Osteocyte (in vitro differentiated cells): Measurements from ENCODE around the gene TMEM214. TPM values are rescaled to one million over a fixed set of nuclear protein-coding genes. Genes with fewer than 3 reads are reported as not detected.
A peak's percentile ranks its signal among the peaks of the same experiment; 100 is the strongest.

Source experiments
- DNase-seq: peaks from one replicate; pipeline ENCODE4 v3.0.0; 2021; ENCODE audit warnings: mixed read lengths; ENCODE audit not compliant: unreplicated experiment; ENCODE audit errors: extremely low spot score
- H3K27ac Mint-ChIP-seq: one replicate; pipeline ENCODE4 v1.8.0; 2021; ENCODE audit warnings: mild to moderate bottlenecking, mixed read lengths; ENCODE audit not compliant: unreplicated experiment
- H3K27me3 Mint-ChIP-seq: one replicate; pipeline ENCODE4 v1.8.0; 2021; ENCODE audit warnings: mixed read lengths; ENCODE audit not compliant: unreplicated experiment
- H3K36me3 Mint-ChIP-seq: one replicate; pipeline ENCODE4 v1.8.0; 2021; ENCODE audit warnings: mixed read lengths; ENCODE audit not compliant: unreplicated experiment
- H3K4me1 Mint-ChIP-seq: one replicate; pipeline ENCODE4 v1.8.0; 2021; ENCODE audit warnings: mixed read lengths; ENCODE audit not compliant: unreplicated experiment
- H3K4me3 Mint-ChIP-seq: one replicate; pipeline ENCODE4 v1.8.0; 2021; ENCODE audit warnings: mild to moderate bottlenecking, moderate library complexity, mixed read lengths; ENCODE audit not compliant: unreplicated experiment
- H3K9me3 Mint-ChIP-seq: one replicate; pipeline ENCODE4 v1.8.0; 2021; ENCODE audit warnings: mixed read lengths; ENCODE audit not compliant: unreplicated experiment
- CTCF ChIP-seq: fragments of 200-600 bp; sonication (generic); IDR thresholded peaks from 2 replicates; pipeline ENCODE4 v1.5.0; 2021; ENCODE audit warnings: antibody characterized with exemption, mild to moderate bottlenecking, moderate library complexity
- long read RNA-seq: library from polyadenylated mRNA; unstranded; transcript quantifications from one replicate; pipeline ENCODE4 v2.0.0, GENCODE V29; 2021
- total RNA-seq: library from RNA; stranded (reverse); gene quantifications from 2 replicates; pipeline ENCODE4 v1.2.1, GENCODE V29; 2021

TMEM214 gene
- 116 and 118 TPM in 2 replicates for total RNA-seq
- long read RNA-seq, partial matches to known transcripts = 1 of 5 reads
- long read RNA-seq, other reads (novel, unspliced or antisense) = 3 of 5 reads

GRCh38 chr2:27032495-27033252 is at the start of gene TMEM214:
TSS of gene TMEM214 (plus strand) at chr2:27032965. CDS start at chr2:27033016, 51 bp downstream.
- Mint-ChIP-seq H3K27me3 (no peaks in the 10 kb centered on the region), H3K4me1 (peaks cover 35% of the 10 kb centered on the region), H3K36me3 (peaks cover 18% of the 10 kb centered on the region), H3K9me3 (no peaks in the 10 kb centered on the region), H3K4me3 (peak within 1 kb of the TSS; percentile 97), H3K27ac (peak within 1 kb of the TSS; percentile 94)
- peak; percentile 8 for TF ChIP-seq CTCF
- DNase-seq = peak; percentile 96

GRCh38 chr2:26983746-26984145 is 49.0 kb upstream of the TMEM214 start:
- H3K27me3 Mint-ChIP-seq = peaks cover 9% of the 10 kb centered on the region
- peaks cover 12% of the 10 kb centered on the region for H3K4me1 Mint-ChIP-seq
- no peak for TF ChIP-seq CTCF
- H3K9me3 Mint-ChIP-seq = no peaks in the 10 kb centered on the region
- H3K36me3 Mint-ChIP-seq = peaks cover 2% of the 10 kb centered on the region
- H3K27ac Mint-ChIP-seq = no peak overlapping the region
- no peak for DNase-seq
- H3K4me3 Mint-ChIP-seq = no peak overlapping the region

GRCh38 chr2:26985807-26986206 is 47.0 kb upstream of the TMEM214 start:
- peaks cover 29% of the 10 kb centered on the region for H3K4me1 Mint-ChIP-seq
- H3K27me3 Mint-ChIP-seq = no peaks in the 10 kb centered on the region
- no peak overlapping the region for H3K4me3 Mint-ChIP-seq
- DNase-seq = no peak
- no peak overlapping the region for H3K27ac Mint-ChIP-seq
- peaks cover 2% of the 10 kb centered on the region for H3K36me3 Mint-ChIP-seq
- H3K9me3 Mint-ChIP-seq = no peaks in the 10 kb centered on the region
- no peak for TF ChIP-seq CTCF

GRCh38 chr2:26986576-26986975 is 46.2 kb upstream of the TMEM214 start:
- peaks cover 2% of the 10 kb centered on the region for H3K36me3 Mint-ChIP-seq
- no peak overlapping the region for H3K27ac Mint-ChIP-seq
- no peaks in the 10 kb centered on the region for H3K9me3 Mint-ChIP-seq
- no peak overlapping the region for H3K4me3 Mint-ChIP-seq
- no peaks in the 10 kb centered on the region for H3K27me3 Mint-ChIP-seq
- peaks cover 29% of the 10 kb centered on the region for H3K4me1 Mint-ChIP-seq
- no peak for DNase-seq
- TF ChIP-seq CTCF = no peak

- Mint-ChIP-seq H3K36me3 (no peaks in the 10 kb centered on the region), H3K4me3 (no peak overlapping the region), H3K9me3 (no peaks in the 10 kb centered on the region), H3K4me1 (peaks cover 29% of the 10 kb centered on the region), H3K27me3 (no peaks in the 10 kb centered on the region), H3K27ac (peak overlapping the region; percentile 59)
- DNase-seq = no peak
- no peak for TF ChIP-seq CTCF
Measured at GRCh38 chr2:26988058-26988860, 44.5 kb upstream of the TMEM214 start.
